ENCODE results near the gene PTPRU.

Gene PTPRU

GRCh38 chr1:29333008-29333407 lies 96.7 kb downstream of the PTPRU start:
- Mint-ChIP-seq H3K27ac (no peak overlapping the region), H3K4me1 (no peaks in the 10 kb centered on the region), H3K4me3 (no peak overlapping the region), H3K27me3 (peaks cover 14 to 43% of the 10 kb centered on the region in 2 donors), H3K9me3 (no peaks in the 10 kb centered on the region), H3K36me3 (no peaks in the 10 kb centered on the region)
- no peak for DNase-seq
- ATAC-seq (replicated peaks): no peak

- no peak for ATAC-seq (replicated peaks)
- H3K27me3 Mint-ChIP-seq: peaks cover 16 to 51% of the 10 kb centered on the region in 2 donors
- H3K4me3 Mint-ChIP-seq: no peak overlapping the region
- DNase-seq: no peak
- no peak overlapping the region for H3K27ac Mint-ChIP-seq
- H3K36me3 Mint-ChIP-seq: no peaks in the 10 kb centered on the region
- no peaks in the 10 kb centered on the region for H3K9me3 Mint-ChIP-seq
- no peaks in the 10 kb centered on the region for H3K4me1 Mint-ChIP-seq
Observed at GRCh38 chr1:29335573-29335972, 99.3 kb downstream of the PTPRU start.

- Mint-ChIP-seq H3K4me3 (no peak overlapping the region), H3K9me3 (peaks cover 0 to 2% of the 10 kb centered on the region in 2 donors), H3K4me1 (no peaks in the 10 kb centered on the region), H3K27me3 (peaks cover 33 to 53% of the 10 kb centered on the region in 2 donors), H3K27ac (no peak overlapping the region), H3K36me3 (no peaks in the 10 kb centered on the region)
- ATAC-seq (replicated peaks): no peak
- DNase-seq: no peak
Observed at GRCh38 chr1:29338908-29339575, 102.7 kb downstream of the PTPRU start.

DNA sequence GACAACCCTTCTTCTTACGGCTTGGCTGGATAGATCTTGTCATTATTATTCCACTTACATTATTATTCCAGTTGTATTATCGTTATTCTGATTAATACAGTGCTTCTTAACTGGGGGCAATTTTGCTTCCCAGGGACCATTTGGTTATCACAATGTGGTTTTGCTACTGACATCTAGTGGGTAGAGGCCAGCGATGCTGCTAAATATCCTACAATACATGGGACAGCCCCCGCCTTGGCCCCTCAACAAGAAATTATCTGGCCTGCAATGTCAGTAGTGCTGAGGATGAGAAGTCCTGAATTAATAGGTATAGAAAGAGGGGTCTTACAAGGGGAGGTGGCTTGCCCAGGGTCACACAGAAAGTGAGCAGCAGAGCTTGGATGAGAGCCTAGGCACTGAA lies 105.6 kb downstream of the PTPRU start:
- no peak overlapping the region for H3K4me3 Mint-ChIP-seq
- no peak overlapping the region for H3K27ac Mint-ChIP-seq
- H3K4me1 Mint-ChIP-seq: no peaks in the 10 kb centered on the region
- H3K27me3 Mint-ChIP-seq: peaks cover 48 to 62% of the 10 kb centered on the region in 2 donors
- peaks cover 0 to 2% of the 10 kb centered on the region in 2 donors for H3K9me3 Mint-ChIP-seq
- DNase-seq: no peak
- no peak for ATAC-seq (replicated peaks)
- no peaks in the 10 kb centered on the region for H3K36me3 Mint-ChIP-seq

- Mint-ChIP-seq H3K9me3 (peaks cover 0 to 2% of the 10 kb centered on the region in 2 donors), H3K4me3 (no peak overlapping the region), H3K27ac (no peak overlapping the region), H3K36me3 (no peaks in the 10 kb centered on the region), H3K27me3 (peaks cover 48 to 62% of the 10 kb centered on the region in 2 donors), H3K4me1 (no peaks in the 10 kb centered on the region)
- DNase-seq (no peak), ATAC-seq (replicated peaks) (no peak)
Observed at GRCh38 chr1:29342351-29342750, 106.0 kb downstream of the PTPRU start.

DNA sequence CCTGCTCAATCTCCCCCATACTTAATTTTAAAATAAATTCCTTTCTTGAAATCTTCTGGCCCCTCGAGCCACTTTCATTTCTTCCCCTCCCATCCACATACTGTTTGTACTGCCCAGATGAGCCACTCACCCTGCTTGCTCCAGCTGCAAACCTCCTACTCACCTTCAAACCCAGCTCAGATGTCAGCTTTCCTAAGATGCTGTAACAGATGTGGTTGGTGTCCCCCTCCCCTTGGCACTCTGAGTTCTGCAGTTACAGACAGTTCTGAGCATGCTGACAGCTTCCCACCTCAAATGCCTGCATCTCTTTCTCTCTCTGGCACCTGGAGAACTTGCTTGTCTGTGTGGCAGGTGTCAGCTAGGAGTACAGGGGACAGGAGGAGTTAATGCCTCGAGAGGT lies 106.7 kb downstream of the PTPRU start:
- Mint-ChIP-seq H3K36me3 (no peaks in the 10 kb centered on the region), H3K4me3 (no peak overlapping the region), H3K9me3 (peaks cover 0 to 2% of the 10 kb centered on the region in 2 donors), H3K27me3 (peaks cover 48 to 56% of the 10 kb centered on the region in 2 donors), H3K4me1 (no peaks in the 10 kb centered on the region), H3K27ac (no peak overlapping the region)
- DNase-seq (no peak), ATAC-seq (replicated peaks) (no peak)

GRCh38 chr1:29343476-29343875 lies 107.2 kb downstream of the PTPRU start:
- Mint-ChIP-seq H3K4me1 (no peaks in the 10 kb centered on the region), H3K36me3 (no peaks in the 10 kb centered on the region), H3K9me3 (peaks cover 0 to 2% of the 10 kb centered on the region in 2 donors), H3K27me3 (peaks cover 48 to 54% of the 10 kb centered on the region in 2 donors), H3K4me3 (no peak overlapping the region), H3K27ac (no peak overlapping the region)
- DNase-seq (no peak), ATAC-seq (replicated peaks) (no peak)

- peaks cover 0 to 2% of the 10 kb centered on the region in 2 donors for H3K9me3 Mint-ChIP-seq
- ATAC-seq (replicated peaks): no peak
- no peaks in the 10 kb centered on the region for H3K36me3 Mint-ChIP-seq
- H3K27me3 Mint-ChIP-seq: peaks cover 46 to 51% of the 10 kb centered on the region in 2 donors
- no peak overlapping the region for H3K27ac Mint-ChIP-seq
- H3K4me3 Mint-ChIP-seq: no peak overlapping the region
- no peaks in the 10 kb centered on the region for H3K4me1 Mint-ChIP-seq
- no peak for DNase-seq
Observed at GRCh38 chr1:29343908-29344307, 107.6 kb downstream of the PTPRU start.

DNA sequence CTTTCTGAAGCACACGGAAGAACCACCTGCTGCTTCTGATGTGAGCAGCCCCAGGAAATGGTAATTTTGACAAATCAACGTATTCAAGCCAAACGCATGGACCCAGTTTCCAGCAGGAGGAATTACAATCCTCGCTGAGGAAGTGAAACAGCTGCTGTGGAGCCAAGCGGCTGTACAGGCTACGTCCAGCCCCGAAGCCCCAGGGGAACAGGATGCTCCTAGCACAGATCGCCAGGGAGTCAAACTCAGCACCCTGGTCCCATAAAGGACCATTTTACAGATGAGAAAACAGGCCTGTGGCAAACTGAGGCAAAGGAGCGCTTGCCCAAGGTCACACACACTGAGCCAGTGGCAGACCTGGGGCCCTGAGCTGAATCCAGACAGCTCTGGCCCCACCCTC lies 108.0 kb downstream of the PTPRU start:
- H3K27me3 Mint-ChIP-seq: peaks cover 44 to 47% of the 10 kb centered on the region in 2 donors
- no peaks in the 10 kb centered on the region for H3K4me1 Mint-ChIP-seq
- H3K27ac Mint-ChIP-seq: no peak overlapping the region
- peaks cover 0 to 2% of the 10 kb centered on the region in 2 donors for H3K9me3 Mint-ChIP-seq
- H3K36me3 Mint-ChIP-seq: no peaks in the 10 kb centered on the region
- H3K4me3 Mint-ChIP-seq: no peak overlapping the region
- DNase-seq (no peak), ATAC-seq (replicated peaks) (no peak)

DNA sequence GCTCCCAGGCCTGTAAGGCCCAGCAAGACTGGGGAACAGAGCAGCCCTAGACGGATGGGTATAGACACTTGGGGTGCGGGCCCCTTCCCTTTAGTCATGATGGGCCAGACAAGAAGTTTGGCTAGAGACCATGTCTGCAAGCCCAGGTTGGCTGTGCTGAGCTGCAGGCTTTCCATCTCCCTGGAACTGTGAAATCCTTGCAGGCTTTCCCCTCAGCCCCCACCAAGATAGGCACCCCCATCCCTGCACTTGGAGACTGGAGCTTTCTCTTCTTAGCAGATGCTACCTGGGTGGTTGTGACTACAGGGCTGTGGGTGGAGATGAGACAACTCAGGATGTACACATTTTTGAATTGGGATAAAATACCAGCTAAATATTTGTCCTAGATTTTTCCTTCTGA lies 110.3 kb downstream of the PTPRU start:
- no peaks in the 10 kb centered on the region for H3K4me1 Mint-ChIP-seq
- ATAC-seq (replicated peaks) (no peak), DNase-seq (no peak)
- no peaks in the 10 kb centered on the region for H3K36me3 Mint-ChIP-seq
- no peak overlapping the region for H3K27ac Mint-ChIP-seq
- no peaks in the 10 kb centered on the region for H3K9me3 Mint-ChIP-seq
- peaks cover 37 to 44% of the 10 kb centered on the region in 2 donors for H3K27me3 Mint-ChIP-seq
- H3K4me3 Mint-ChIP-seq: no peak overlapping the region

- H3K4me1 Mint-ChIP-seq: peaks cover 0 to 3% of the 10 kb centered on the region in 2 donors
- no peak overlapping the region for H3K27ac Mint-ChIP-seq
- H3K9me3 Mint-ChIP-seq: no peaks in the 10 kb centered on the region
- H3K36me3 Mint-ChIP-seq: no peaks in the 10 kb centered on the region
- no peak for DNase-seq
- peaks cover 16 to 37% of the 10 kb centered on the region in 2 donors for H3K27me3 Mint-ChIP-seq
- no peak overlapping the region for H3K4me3 Mint-ChIP-seq
- no peak for ATAC-seq (replicated peaks)
Observed at GRCh38 chr1:29349871-29350491, 113.7 kb downstream of the PTPRU start.

DNA sequence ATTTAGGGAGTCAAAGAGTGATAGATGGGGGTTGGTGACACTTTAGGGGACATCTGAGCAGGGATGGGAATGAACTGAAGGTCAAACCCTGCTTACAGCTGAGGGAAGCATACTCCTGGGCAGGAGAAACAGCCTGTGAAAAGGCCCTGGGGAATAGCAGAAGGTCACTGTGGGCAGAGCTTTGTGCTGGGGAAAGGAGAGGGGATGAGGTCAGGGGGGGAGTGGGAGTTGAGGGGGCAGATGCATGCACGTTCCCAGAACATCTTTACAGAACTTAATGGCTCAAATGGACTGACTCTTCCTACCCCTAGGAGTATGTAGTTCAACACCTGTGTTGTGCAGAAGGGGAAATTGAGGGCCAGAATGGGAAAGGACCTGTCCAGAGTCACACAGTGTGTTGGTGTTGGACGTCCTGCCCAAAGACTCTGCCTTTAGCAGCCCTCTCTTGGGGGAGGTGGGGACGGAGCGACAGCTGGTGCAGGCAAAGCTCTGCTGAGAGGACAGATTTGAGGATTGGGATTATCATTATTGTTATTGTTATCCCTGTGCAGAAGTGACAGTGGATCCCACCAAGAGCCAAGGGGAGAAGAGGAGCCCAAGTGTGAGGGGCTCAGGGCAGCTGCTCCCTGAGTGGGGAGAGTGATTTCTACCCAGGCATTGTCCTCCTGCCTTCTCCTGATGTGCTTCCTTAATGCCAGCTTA lies 116.5 kb downstream of the PTPRU start:
- Mint-ChIP-seq H3K9me3 (no peaks in the 10 kb centered on the region), H3K36me3 (no peaks in the 10 kb centered on the region), H3K4me1 (peaks cover 0 to 3% of the 10 kb centered on the region in 2 donors), H3K27me3 (peaks cover 14 to 43% of the 10 kb centered on the region in 2 donors), H3K27ac (no peak overlapping the region), H3K4me3 (no peak overlapping the region)
- DNase-seq (no peak), ATAC-seq (replicated peaks) (no peak)

- ATAC-seq (replicated peaks) (no peak), DNase-seq (no peak)
- H3K36me3 Mint-ChIP-seq: no peaks in the 10 kb centered on the region
- peaks cover 14 to 52% of the 10 kb centered on the region in 2 donors for H3K27me3 Mint-ChIP-seq
- H3K4me3 Mint-ChIP-seq: no peak overlapping the region
- H3K4me1 Mint-ChIP-seq: peaks cover 0 to 3% of the 10 kb centered on the region in 2 donors
- H3K9me3 Mint-ChIP-seq: no peaks in the 10 kb centered on the region
- H3K27ac Mint-ChIP-seq: no peak overlapping the region
Observed at GRCh38 chr1:29354511-29355098, 118.3 kb downstream of the PTPRU start.

DNA sequence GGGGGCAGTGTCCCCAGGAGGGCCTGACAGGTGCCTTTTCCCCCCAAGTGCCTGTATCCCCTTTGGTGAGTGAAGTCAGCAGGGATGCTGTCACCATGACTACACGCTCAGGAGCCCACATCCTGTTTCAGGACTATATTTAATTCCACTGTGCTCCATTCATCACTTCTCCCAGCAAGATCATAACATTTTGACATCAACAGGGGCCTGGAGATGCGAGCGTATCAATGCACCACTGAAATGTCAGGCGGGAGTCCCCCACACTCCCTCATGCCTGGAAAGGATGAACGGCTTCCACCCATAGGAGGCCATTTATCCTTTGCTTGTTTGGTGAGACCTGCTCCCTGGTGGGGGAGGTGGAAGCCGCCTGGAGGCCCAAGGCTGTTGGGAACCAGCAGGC lies 119.1 kb downstream of the PTPRU start:
- Mint-ChIP-seq H3K9me3 (no peaks in the 10 kb centered on the region), H3K27me3 (peaks cover 18 to 58% of the 10 kb centered on the region in 2 donors), H3K27ac (no peak overlapping the region), H3K4me3 (no peak overlapping the region), H3K4me1 (peaks cover 0 to 3% of the 10 kb centered on the region in 2 donors), H3K36me3 (no peaks in the 10 kb centered on the region)
- DNase-seq: no peak
- no peak for ATAC-seq (replicated peaks)
